Measurements from ENCODE around the gene CPPED1.

DNA sequence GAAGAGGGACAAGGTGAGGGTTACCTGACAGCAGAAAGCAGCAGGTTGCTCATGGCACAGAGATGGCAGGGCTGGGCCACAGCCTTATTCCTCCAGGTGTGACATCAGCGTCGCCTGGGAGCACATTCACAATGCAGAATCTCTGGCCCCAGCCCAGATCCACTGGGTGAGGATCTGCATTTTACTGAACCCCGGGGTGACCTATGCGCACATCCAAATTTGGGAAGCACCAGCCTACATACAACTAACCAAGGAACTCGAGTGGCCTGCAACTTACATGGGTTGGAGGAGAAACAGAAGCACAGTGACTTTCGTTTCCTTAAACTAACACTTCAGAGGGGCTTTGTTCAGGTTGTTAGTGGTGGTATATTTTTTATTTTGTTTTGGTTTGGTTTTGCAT lies 17.6 kb downstream of the CPPED1 start:
- TF ChIP-seq, protein P1, sequence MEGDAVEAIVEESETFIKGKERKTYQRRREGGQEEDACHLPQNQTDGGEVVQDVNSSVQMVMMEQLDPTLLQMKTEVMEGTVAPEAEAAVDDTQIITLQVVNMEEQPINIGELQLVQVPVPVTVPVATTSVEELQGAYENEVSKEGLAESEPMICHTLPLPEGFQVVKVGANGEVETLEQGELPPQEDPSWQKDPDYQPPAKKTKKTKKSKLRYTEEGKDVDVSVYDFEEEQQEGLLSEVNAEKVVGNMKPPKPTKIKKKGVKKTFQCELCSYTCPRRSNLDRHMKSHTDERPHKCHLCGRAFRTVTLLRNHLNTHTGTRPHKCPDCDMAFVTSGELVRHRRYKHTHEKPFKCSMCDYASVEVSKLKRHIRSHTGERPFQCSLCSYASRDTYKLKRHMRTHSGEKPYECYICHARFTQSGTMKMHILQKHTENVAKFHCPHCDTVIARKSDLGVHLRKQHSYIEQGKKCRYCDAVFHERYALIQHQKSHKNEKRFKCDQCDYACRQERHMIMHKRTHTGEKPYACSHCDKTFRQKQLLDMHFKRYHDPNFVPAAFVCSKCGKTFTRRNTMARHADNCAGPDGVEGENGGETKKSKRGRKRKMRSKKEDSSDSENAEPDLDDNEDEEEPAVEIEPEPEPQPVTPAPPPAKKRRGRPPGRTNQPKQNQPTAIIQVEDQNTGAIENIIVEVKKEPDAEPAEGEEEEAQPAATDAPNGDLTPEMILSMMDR (conservative IDR thresholded peaks at IDR 0.05; ENCODE audit: low read depth, low read length): no peak
- TF ChIP-seq, protein P2, sequence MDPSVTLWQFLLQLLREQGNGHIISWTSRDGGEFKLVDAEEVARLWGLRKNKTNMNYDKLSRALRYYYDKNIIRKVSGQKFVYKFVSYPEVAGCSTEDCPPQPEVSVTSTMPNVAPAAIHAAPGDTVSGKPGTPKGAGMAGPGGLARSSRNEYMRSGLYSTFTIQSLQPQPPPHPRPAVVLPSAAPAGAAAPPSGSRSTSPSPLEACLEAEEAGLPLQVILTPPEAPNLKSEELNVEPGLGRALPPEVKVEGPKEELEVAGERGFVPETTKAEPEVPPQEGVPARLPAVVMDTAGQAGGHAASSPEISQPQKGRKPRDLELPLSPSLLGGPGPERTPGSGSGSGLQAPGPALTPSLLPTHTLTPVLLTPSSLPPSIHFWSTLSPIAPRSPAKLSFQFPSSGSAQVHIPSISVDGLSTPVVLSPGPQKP (IDR thresholded peaks at IDR 0.05; ENCODE audit: borderline replicate concordance, low read depth, low read length): no peak
- no peak for TF ChIP-seq POLR2A (IDR thresholded peaks at IDR 0.05; ENCODE audit: low read depth, low read length)
- no peak for TF ChIP-seq RAD21 (IDR thresholded peaks at IDR 0.05; ENCODE audit: low read length)
- TF ChIP-seq RFX5 (IDR thresholded peaks at IDR 0.05; ENCODE audit: low read depth, low read length): no peak
- no peak for TF ChIP-seq BHLHE40 (IDR thresholded peaks at IDR 0.05; ENCODE audit: low read depth, low read length)
- no peak for TF ChIP-seq SMC3 (IDR thresholded peaks at IDR 0.05; ENCODE audit: low read depth, low read length)
- no peak for TF ChIP-seq CHD1 (IDR thresholded peaks at IDR 0.05; ENCODE audit: low read depth, low read length)
- TF ChIP-seq FOS (IDR thresholded peaks at IDR 0.05; ENCODE audit: low read depth, low read length): no peak
- TF ChIP-seq MXI1 (IDR thresholded peaks at IDR 0.05; ENCODE audit: borderline replicate concordance, low read depth, low read length): no peak
- TF ChIP-seq CEBPB (IDR thresholded peaks at IDR 0.05; ENCODE audit: low read depth, low read length): no peak
- TF ChIP-seq NFE2L2 (IDR thresholded peaks at IDR 0.05; ENCODE audit: low read depth, low read length): no peak

Data from IMR-90 (cell line).